ENCODE measurements around the gene JADE1.

JADE1 gene

DNA sequence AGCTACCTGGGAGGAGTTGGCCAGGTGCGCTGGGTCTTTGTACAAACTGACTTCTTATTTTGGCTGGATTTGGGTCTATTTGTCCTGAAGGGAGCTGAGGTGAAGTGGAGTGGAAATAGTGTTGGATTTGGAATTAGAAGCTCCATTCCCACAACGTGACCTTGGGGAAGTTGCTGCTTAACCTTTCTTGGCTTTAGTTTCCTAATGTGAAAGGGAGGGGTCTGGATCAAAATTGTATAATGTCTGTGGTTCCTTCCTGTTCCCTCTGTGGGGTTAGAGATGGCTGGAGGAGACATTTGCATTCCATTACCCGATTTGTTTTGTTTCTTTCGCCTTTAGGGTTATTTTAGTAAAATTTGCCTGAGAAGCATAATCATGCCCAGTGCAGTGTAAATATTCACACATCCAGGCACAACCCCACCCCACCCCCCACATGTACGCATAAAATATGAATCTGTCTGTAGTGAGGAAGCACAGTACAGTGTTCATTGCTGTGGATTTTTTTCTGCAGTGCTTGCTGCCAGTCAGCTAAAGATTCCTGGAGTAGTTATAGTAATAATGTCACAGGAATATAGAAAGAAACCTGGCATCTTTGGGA, 21.5 kb downstream of the JADE1 start:
- H3K4me3 ChIP-seq (replicated peaks in 1 of 2; ENCODE audit: low read depth in 2 of 2, low read length in 2 of 2) = no peak overlapping the region
- TF ChIP-seq CTCF (IDR thresholded peaks at IDR 0.05; ENCODE audit: low read depth, low read length) = no peak
- DNase-seq (ENCODE audit: low read depth in 2 of 2) = no peak

DNA sequence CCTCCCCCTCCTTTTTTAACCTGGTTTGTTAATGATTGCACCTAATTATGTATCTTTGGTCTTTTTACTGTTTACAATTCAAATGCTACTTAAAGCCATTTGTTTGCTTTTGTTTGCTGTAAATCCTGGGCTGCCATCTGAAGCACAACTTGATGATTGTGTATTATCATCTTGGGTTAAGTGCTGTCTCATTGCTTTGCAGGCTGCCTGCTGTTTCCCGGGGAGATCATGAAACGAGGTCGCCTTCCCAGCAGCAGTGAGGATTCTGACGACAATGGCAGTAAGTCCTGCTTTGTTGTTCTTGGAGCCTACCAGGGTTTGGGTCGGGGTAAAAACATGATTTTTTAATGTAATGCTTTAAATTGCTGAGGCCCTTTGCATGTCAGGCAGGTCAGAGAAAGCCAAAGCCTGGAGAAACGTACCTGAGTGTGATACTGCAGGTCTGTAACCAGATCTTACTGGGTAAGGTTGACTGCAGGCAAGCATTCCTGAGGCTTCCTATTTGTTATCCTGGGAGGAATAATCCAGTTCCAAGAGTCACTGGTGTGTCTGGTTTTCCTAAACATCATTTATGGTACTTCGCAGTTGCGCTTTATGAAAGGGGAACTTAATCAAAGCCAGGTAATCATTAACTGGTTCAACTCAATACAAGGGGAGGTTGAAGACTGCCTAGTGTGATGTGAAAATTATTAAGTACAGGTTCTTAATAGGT, 22.2 kb downstream of the JADE1 start:
- no peak for TF ChIP-seq CTCF (IDR thresholded peaks at IDR 0.05; ENCODE audit: low read depth, low read length)
- no peak overlapping the region for H3K4me3 ChIP-seq (replicated peaks in 1 of 2; ENCODE audit: low read depth in 2 of 2, low read length in 2 of 2)
- DNase-seq (ENCODE audit: low read depth in 2 of 2) = peak in 1 of 2 donors; percentile 57

DNA sequence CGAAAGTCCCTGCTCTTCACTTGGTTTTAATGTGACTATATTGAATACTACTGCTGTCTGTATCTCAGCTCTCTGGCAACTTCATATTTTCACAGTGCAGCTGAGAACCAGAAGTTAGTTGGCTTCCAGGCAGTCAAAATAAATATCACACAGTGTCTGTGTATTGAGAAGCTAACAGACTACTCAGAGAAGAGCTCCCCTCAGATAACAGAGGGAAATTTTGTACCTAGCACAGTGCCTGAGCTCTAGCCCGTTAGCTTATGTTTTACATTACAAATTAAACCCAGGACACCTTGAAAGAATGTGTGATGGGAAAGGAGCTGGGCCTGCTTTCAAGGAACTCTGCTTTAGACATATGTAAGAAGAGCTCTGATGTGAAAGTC, 22.7 kb downstream of the JADE1 start:
- no peak for TF ChIP-seq CTCF (IDR thresholded peaks at IDR 0.05; ENCODE audit: low read depth, low read length)
- no peak for DNase-seq (ENCODE audit: low read depth in 2 of 2)
- no peak overlapping the region for H3K4me3 ChIP-seq (replicated peaks in 1 of 2; ENCODE audit: low read depth in 2 of 2, low read length in 2 of 2)

GRCh38 chr4:128835498-128836222, 26.2 kb downstream of the JADE1 start:
- H3K4me3 ChIP-seq (replicated peaks in 1 of 2; ENCODE audit: low read depth in 2 of 2, low read length in 2 of 2) = no peak overlapping the region
- TF ChIP-seq CTCF (IDR thresholded peaks at IDR 0.05; ENCODE audit: low read depth, low read length) = no peak
- peak in 1 of 2 donors; percentile 88 for DNase-seq (ENCODE audit: low read depth in 2 of 2)

GRCh38 chr4:128837198-128837597, 27.7 kb downstream of the JADE1 start:
- DNase-seq (ENCODE audit: low read depth in 2 of 2) = no peak
- no peak for TF ChIP-seq CTCF (IDR thresholded peaks at IDR 0.05; ENCODE audit: low read depth, low read length)
- no peak overlapping the region for H3K4me3 ChIP-seq (replicated peaks in 1 of 2; ENCODE audit: low read depth in 2 of 2, low read length in 2 of 2)

GRCh38 chr4:128837679-128838078, 28.2 kb downstream of the JADE1 start:
- no peak for DNase-seq (ENCODE audit: low read depth in 2 of 2)
- TF ChIP-seq CTCF (IDR thresholded peaks at IDR 0.05; ENCODE audit: low read depth, low read length) = no peak
- H3K4me3 ChIP-seq (replicated peaks in 1 of 2; ENCODE audit: low read depth in 2 of 2, low read length in 2 of 2) = no peak overlapping the region
